H9 (cell line): ENCODE data around the gene SNRNP200. TPM values are rescaled to one million over a fixed set of nuclear protein-coding genes. Genes with fewer than 3 reads are reported as not detected.

Experiments
- DNase-seq: peaks from one replicate; pipeline ENCODE4 v3.0.0-alpha.2; 2017
- H2AFZ ChIP-seq: one replicate; pipeline ENCODE4 v1.6.1; 2013; ENCODE audit warnings: mild to moderate bottlenecking, low read length, control low read depth, moderate library complexity
- H2AK5ac ChIP-seq: 2 replicates; pipeline ENCODE4 v1.6.1; 2013; ENCODE audit warnings: low read length, control low read depth, mixed read lengths; ENCODE audit not compliant: insufficient read length
- H2BK120ac ChIP-seq: one replicate; pipeline ENCODE4 v1.6.1; 2013; ENCODE audit warnings: low read depth, mild to moderate bottlenecking, low read length, control low read depth, inconsistent platforms; ENCODE audit not compliant: poor library complexity, severe bottlenecking
- H2BK12ac ChIP-seq: 2 replicates; pipeline ENCODE4 v1.6.1; 2013; ENCODE audit warnings: low read length, control low read depth, mixed read lengths, low read depth; ENCODE audit not compliant: insufficient read length
- H2BK15ac ChIP-seq: 2 replicates; pipeline ENCODE4 v1.6.1; 2013; ENCODE audit warnings: low read depth, low read length, control low read depth
- H2BK20ac ChIP-seq: one replicate; pipeline ENCODE4 v1.6.1; 2013; ENCODE audit warnings: low read depth, mild to moderate bottlenecking, low read length, control low read depth, inconsistent platforms; ENCODE audit not compliant: poor library complexity, severe bottlenecking
- H2BK5ac ChIP-seq: 2 replicates; pipeline ENCODE4 v1.6.1; 2013; ENCODE audit warnings: low read length, control low read depth, mixed read lengths; ENCODE audit not compliant: insufficient read length
- H3K14ac ChIP-seq: 2 replicates; pipeline ENCODE4 v1.6.1; 2013; ENCODE audit warnings: low read length, control low read depth; ENCODE audit not compliant: insufficient read depth
- H3K18ac ChIP-seq: 2 replicates; pipeline ENCODE4 v1.6.1; 2013; ENCODE audit warnings: low read depth, mild to moderate bottlenecking, mixed read lengths, low read length, control low read depth; ENCODE audit not compliant: insufficient read length
- H3K23ac ChIP-seq: 2 replicates; pipeline ENCODE4 v1.6.1; 2013; ENCODE audit warnings: low read length, control low read depth, mixed read lengths, low read depth; ENCODE audit not compliant: insufficient read length
- H3K23me2 ChIP-seq: 2 replicates; pipeline ENCODE4 v1.6.1; 2013; ENCODE audit warnings: low read depth, mild to moderate bottlenecking, mixed read lengths, low read length, control low read depth; ENCODE audit not compliant: insufficient read length, poor library complexity, severe bottlenecking
- H3K27ac ChIP-seq: 2 replicates; pipeline ENCODE4 v1.5.1; 2013; ENCODE audit warnings: low read length, control low read depth, mixed read lengths, low read depth; ENCODE audit not compliant: insufficient read length
- H3K27me3 ChIP-seq: 2 replicates; pipeline ENCODE4 v1.6.1; 2013; ENCODE audit warnings: low read length, control low read depth, inconsistent platforms; ENCODE audit not compliant: insufficient read depth
- H3K4ac ChIP-seq: 2 replicates; pipeline ENCODE4 v1.6.1; 2013; ENCODE audit warnings: low read depth, mild to moderate bottlenecking, control low read depth, inconsistent platforms, low read length, moderate library complexity
- H3K4me1 ChIP-seq: 2 replicates; pipeline ENCODE4 v1.6.1; 2013; ENCODE audit warnings: low read length, control low read depth, inconsistent platforms; ENCODE audit not compliant: insufficient read depth
- H3K4me2 ChIP-seq: 2 replicates; pipeline ENCODE4 v1.6.1; 2013; ENCODE audit warnings: low read length, control low read depth, mixed read lengths; ENCODE audit not compliant: insufficient read length, insufficient read depth
- H3K56ac ChIP-seq: 2 replicates; pipeline ENCODE4 v1.6.1; 2013; ENCODE audit warnings: low read depth, mild to moderate bottlenecking, mixed read lengths, low read length, control low read depth; ENCODE audit not compliant: insufficient read length
- H3K79me1 ChIP-seq: 2 replicates; pipeline ENCODE4 v1.6.1; 2013; ENCODE audit warnings: low read depth, mild to moderate bottlenecking, moderate library complexity, low read length, control low read depth, inconsistent platforms; ENCODE audit not compliant: insufficient read depth, poor library complexity, severe bottlenecking
- H3K79me2 ChIP-seq: 2 replicates; pipeline ENCODE4 v1.6.1; 2013; ENCODE audit warnings: low read length, control low read depth, inconsistent platforms; ENCODE audit not compliant: insufficient read depth
- H3K9ac ChIP-seq: 2 replicates; pipeline ENCODE4 v1.6.1; 2013; ENCODE audit warnings: low read length, control low read depth, mixed read lengths; ENCODE audit not compliant: insufficient read length; ENCODE audit errors: extremely low read depth
- H3K9me3 ChIP-seq: one replicate; pipeline ENCODE4 v1.6.1; 2013; ENCODE audit warnings: low read depth, low read length, inconsistent platforms; ENCODE audit not compliant: control insufficient read depth
- H3T11ph ChIP-seq: one replicate; pipeline ENCODE4 v1.6.1; 2013; ENCODE audit warnings: mild to moderate bottlenecking, low read length, control low read depth, inconsistent platforms
- H4K20me1 ChIP-seq: one replicate; pipeline ENCODE4 v1.6.1; 2013; ENCODE audit not compliant: control insufficient read depth, insufficient read length, insufficient read depth
- H4K5ac ChIP-seq: 2 replicates; pipeline ENCODE4 v1.6.1; 2013; ENCODE audit warnings: low read depth, mild to moderate bottlenecking, mixed read lengths, low read length, control low read depth; ENCODE audit not compliant: insufficient read length
- H4K8ac ChIP-seq: replicated peaks from 2 replicates; pipeline ENCODE4 v1.6.1; 2013; ENCODE audit warnings: low read length, control low read depth, mixed read lengths, low read depth; ENCODE audit not compliant: insufficient read length
- H4K91ac ChIP-seq: 2 replicates; pipeline ENCODE4 v1.6.1; 2013; ENCODE audit warnings: low read depth, mild to moderate bottlenecking, moderate library complexity, mixed read lengths, low read length, control low read depth; ENCODE audit not compliant: insufficient read length
- H3K27ac Mint-ChIP-seq, 3 experiments: 2 replicates in 2 of 3; 3 replicates in 1 of 3; pipeline ENCODE4 v1.8.0; 2020 to 2021; ENCODE audit warnings: mixed read lengths in 3 of 3, mild to moderate bottlenecking in 1 of 3, moderate library complexity in 1 of 3
- H3K27me3 Mint-ChIP-seq: 2 replicates; pipeline ENCODE4 v1.8.0; 2021; ENCODE audit warnings: low read depth, mild to moderate bottlenecking, moderate library complexity, mixed read lengths
- H3K36me3 Mint-ChIP-seq, 3 experiments: 2 replicates in 2 of 3; 3 replicates in 1 of 3; pipeline ENCODE4 v1.8.0; 2020 to 2021; ENCODE audit warnings: low read depth in 3 of 3, mixed read lengths in 3 of 3; ENCODE audit not compliant: insufficient read depth in 1 of 3
- H3K4me1 Mint-ChIP-seq, 2 experiments: 2 replicates each; pipeline ENCODE4 v1.8.0; 2020; ENCODE audit warnings: mixed read lengths in 2 of 2
- H3K4me3 Mint-ChIP-seq, 2 experiments: 2 replicates in 1 of 2; 3 replicates in 1 of 2; pipeline ENCODE4 v1.8.0; 2020 to 2021; ENCODE audit warnings: mild to moderate bottlenecking in 2 of 2, mixed read lengths in 2 of 2, moderate library complexity in 1 of 2
- H3K9me3 Mint-ChIP-seq, 2 experiments: 2 replicates in 1 of 2; 3 replicates in 1 of 2; pipeline ENCODE4 v1.8.0; 2020; ENCODE audit warnings: mild to moderate bottlenecking in 2 of 2, mixed read lengths in 2 of 2, moderate library complexity in 1 of 2
- WGBS: extraction: QIAGEN DNeasy Blood & Tissue Kit; methylation state at CpG from one replicate; pipeline ENCODE4 v1.1.7; 2013; ENCODE audit warnings: missing lambda C conversion rate, low lambda C conversion rate, mixed read lengths; ENCODE audit not compliant: insufficient read length; ENCODE audit errors: extremely low coverage; 5-methylcytosine and 5-hydroxymethylcytosine counted together
- total RNA-seq: library from RNA; stranded (reverse); gene quantifications from 2 replicates; pipeline ENCODE4 v1.2.1, GENCODE V29; 2021
- TF ChIP-seq, protein P1 (sequence below): fragments of 200-600 bp; sonication (generic); conservative IDR thresholded peaks from 3 replicates; pipeline ENCODE4 v1.8.0; 2021; ENCODE audit warnings: antibody characterized with exemption, mild to moderate bottlenecking

Gene SNRNP200
- total RNA-seq, 1 experiment from 2014 or later = 215 TPM

GRCh38 chr2:96241227-96241626 lies 64.1 kb downstream of the SNRNP200 start:
- H3K27ac Mint-ChIP-seq = peak overlapping the region in 1 of 3 experiments; percentile 44; a peak in 3 of 7 replicates
- Histone ChIP-seq H3K4me2 (no peak overlapping the region), H3K18ac (no peak overlapping the region), H2BK120ac (no peak overlapping the region), H2BK12ac (no peak overlapping the region), H2BK5ac (no peak overlapping the region), H4K8ac (no peak overlapping the region), H3K56ac (no peak overlapping the region), H4K20me1 (no peaks in the 10 kb centered on the region), H3T11ph (no peak overlapping the region), H4K5ac (no peak overlapping the region), H3K9ac (peak overlapping the region; percentile 22), H2BK20ac (no peak overlapping the region), H2AK5ac (no peak overlapping the region), H3K79me1 (no peaks in the 10 kb centered on the region), H3K79me2 (no peaks in the 10 kb centered on the region), H3K23ac (no peak overlapping the region), H3K27me3 (no peaks in the 10 kb centered on the region), H3K9me3 (no peaks in the 10 kb centered on the region), H2AFZ (no peak overlapping the region), H3K4me1 (no peaks in the 10 kb centered on the region), H2BK15ac (no peak overlapping the region; the same call in 1 of the 2 replicates), H3K14ac (no peak overlapping the region), H3K27ac (no peak overlapping the region), H3K4ac (no peak overlapping the region), H3K23me2 (no peaks in the 10 kb centered on the region), H4K91ac (no peak overlapping the region)
- H3K4me3 Mint-ChIP-seq = no peak overlapping the region
- DNase-seq = peak; percentile 43
- H3K36me3 Mint-ChIP-seq = no peaks in the 10 kb centered on the region
- H3K27me3 Mint-ChIP-seq = no peaks in the 10 kb centered on the region
- no CpG with 5 or more reads among the region's 2 CpGs for WGBS
- TF ChIP-seq, protein P1, sequence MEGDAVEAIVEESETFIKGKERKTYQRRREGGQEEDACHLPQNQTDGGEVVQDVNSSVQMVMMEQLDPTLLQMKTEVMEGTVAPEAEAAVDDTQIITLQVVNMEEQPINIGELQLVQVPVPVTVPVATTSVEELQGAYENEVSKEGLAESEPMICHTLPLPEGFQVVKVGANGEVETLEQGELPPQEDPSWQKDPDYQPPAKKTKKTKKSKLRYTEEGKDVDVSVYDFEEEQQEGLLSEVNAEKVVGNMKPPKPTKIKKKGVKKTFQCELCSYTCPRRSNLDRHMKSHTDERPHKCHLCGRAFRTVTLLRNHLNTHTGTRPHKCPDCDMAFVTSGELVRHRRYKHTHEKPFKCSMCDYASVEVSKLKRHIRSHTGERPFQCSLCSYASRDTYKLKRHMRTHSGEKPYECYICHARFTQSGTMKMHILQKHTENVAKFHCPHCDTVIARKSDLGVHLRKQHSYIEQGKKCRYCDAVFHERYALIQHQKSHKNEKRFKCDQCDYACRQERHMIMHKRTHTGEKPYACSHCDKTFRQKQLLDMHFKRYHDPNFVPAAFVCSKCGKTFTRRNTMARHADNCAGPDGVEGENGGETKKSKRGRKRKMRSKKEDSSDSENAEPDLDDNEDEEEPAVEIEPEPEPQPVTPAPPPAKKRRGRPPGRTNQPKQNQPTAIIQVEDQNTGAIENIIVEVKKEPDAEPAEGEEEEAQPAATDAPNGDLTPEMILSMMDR = peak; percentile 34; the same call in 2 of the 3 replicates
- no peaks in the 10 kb centered on the region for H3K9me3 Mint-ChIP-seq
- peaks cover 9% of the 10 kb centered on the region in 2 experiments for H3K4me1 Mint-ChIP-seq
